Loucy (cell line): Measurements from ENCODE around the gene MRPS10.

Source experiments
- H2AFZ ChIP-seq: fragments of 200-600 bp; sonication (generic); 2 replicates; pipeline ENCODE4 v1.6.0; 2016; ENCODE audit warnings: antibody characterized with exemption, mild to moderate bottlenecking, low read length, moderate library complexity
- H3F3A ChIP-seq: fragments of 200-600 bp; 2 replicates; pipeline ENCODE4 v1.6.0; 2016; ENCODE audit warnings: antibody characterized with exemption, low read depth, mild to moderate bottlenecking
- H3K27me3 ChIP-seq: fragments of 200-600 bp; sonication (generic); 2 replicates; pipeline ENCODE4 v1.6.1; 2014; ENCODE audit warnings: low read length, mild to moderate bottlenecking; ENCODE audit not compliant: insufficient read depth, poor library complexity, severe bottlenecking
- H3K36me3 ChIP-seq: fragments of 200-600 bp; sonication (generic); 2 replicates; pipeline ENCODE4 v1.6.1; 2016; ENCODE audit warnings: low read length; ENCODE audit not compliant: insufficient read depth
- H3K4me1 ChIP-seq: fragments of 200-600 bp; sonication (generic); 2 replicates; pipeline ENCODE4 v1.5.1; 2014; ENCODE audit warnings: low read length, mild to moderate bottlenecking; ENCODE audit not compliant: insufficient read depth, poor library complexity, severe bottlenecking
- H3K4me2 ChIP-seq: fragments of 200-600 bp; sonication (generic); 2 replicates; pipeline ENCODE4 v1.6.0; 2014; ENCODE audit warnings: antibody characterized with exemption, low read length, low read depth, mild to moderate bottlenecking; ENCODE audit not compliant: poor library complexity, severe bottlenecking
- H3K4me3 ChIP-seq: fragments of 200-600 bp; sonication (generic); 2 replicates; pipeline ENCODE4 v1.5.1; 2014; ENCODE audit warnings: low read length, mild to moderate bottlenecking, mixed read lengths; ENCODE audit not compliant: poor library complexity, severe bottlenecking
- H3K79me2 ChIP-seq: fragments of 200-600 bp; sonication (generic); 2 replicates; pipeline ENCODE4 v1.6.1; 2014; ENCODE audit warnings: low read length; ENCODE audit not compliant: insufficient read depth
- H3K9ac ChIP-seq: fragments of 200-600 bp; sonication (generic); 2 replicates; pipeline ENCODE4 v1.6.0; 2014; ENCODE audit warnings: mild to moderate bottlenecking, low read depth, low read length, moderate library complexity; ENCODE audit not compliant: poor library complexity, severe bottlenecking
- H3K9me2 ChIP-seq: fragments of 200-600 bp; sonication (generic); replicated peaks from 2 replicates; pipeline ENCODE4 v1.6.1; 2016; ENCODE audit warnings: low read depth, low read length, mixed read lengths
- H3K9me3 ChIP-seq: fragments of 200-600 bp; sonication (generic); 2 replicates; pipeline ENCODE4 v1.6.1; 2014; ENCODE audit warnings: mild to moderate bottlenecking, antibody characterized with exemption, low read length, low read depth; ENCODE audit not compliant: insufficient read depth
- H4K20me1 ChIP-seq: fragments of 200-600 bp; sonication (generic); 2 replicates; pipeline ENCODE4 v1.6.0; 2014; ENCODE audit warnings: antibody characterized with exemption, low read length, mild to moderate bottlenecking; ENCODE audit not compliant: insufficient read depth, poor library complexity, severe bottlenecking
- CTCF ChIP-seq: fragments of 200-600 bp; sonication (generic); conservative IDR thresholded peaks from 2 replicates; pipeline ENCODE4 v1.5.1; 2014; ENCODE audit warnings: mild to moderate bottlenecking, antibody characterized with exemption, low read length
- EZH2phosphoT487 ChIP-seq: fragments of 200-600 bp; IDR thresholded peaks from 2 replicates; pipeline ENCODE4 v1.6.1; 2018; ENCODE audit warnings: antibody characterized with exemption, mild to moderate bottlenecking, moderate library complexity, borderline replicate concordance

The MRPS10 gene

GRCh38 chr6:42217519-42218367 lies at the start of gene MRPS10:
Gene MRPS10, minus strand, starts transcription at chr6:42217861. Its CDS starts 12 bp downstream, at chr6:42217849.
- H3K4me2 ChIP-seq = peak within 1 kb of the TSS; percentile 82
- H3K27me3 ChIP-seq = no peaks in the 10 kb centered on the region
- H3K4me3 ChIP-seq = peak within 1 kb of the TSS; percentile 90
- H3K4me1 ChIP-seq = peaks cover 9% of the 10 kb centered on the region
- H3K36me3 ChIP-seq = peaks cover 11% of the 10 kb centered on the region; the same call in 1 of the 2 replicates
- no peaks in the 10 kb centered on the region for H3K9me2 ChIP-seq
- H3F3A ChIP-seq = no peaks in the 10 kb centered on the region
- peak within 1 kb of the TSS; percentile 96 for H2AFZ ChIP-seq
- H3K9ac ChIP-seq = peak within 1 kb of the TSS; percentile 89
- peaks cover 26% of the 10 kb centered on the region for H3K79me2 ChIP-seq
- TF ChIP-seq EZH2phosphoT487 = no peak
- TF ChIP-seq CTCF = no peak
- H3K9me3 ChIP-seq = no peaks in the 10 kb centered on the region
- H4K20me1 ChIP-seq = no peaks in the 10 kb centered on the region

- Histone ChIP-seq H3K9me3 (no peaks in the 10 kb centered on the region), H3K9ac (no peak overlapping the region), H3K9me2 (no peaks in the 10 kb centered on the region), H4K20me1 (no peaks in the 10 kb centered on the region), H3K4me3 (no peak overlapping the region), H3K79me2 (no peaks in the 10 kb centered on the region), H3K36me3 (peaks cover 34% of the 10 kb centered on the region; the same call in 1 of the 2 replicates), H3K27me3 (no peaks in the 10 kb centered on the region), H3K4me1 (no peaks in the 10 kb centered on the region), H2AFZ (no peak overlapping the region), H3K4me2 (no peak overlapping the region), H3F3A (no peaks in the 10 kb centered on the region)
- TF ChIP-seq EZH2phosphoT487 = no peak
- no peak for TF ChIP-seq CTCF
Measured at GRCh38 chr6:42266538-42266937, 48.9 kb upstream of the MRPS10 start.

- H3K27me3 ChIP-seq = no peaks in the 10 kb centered on the region
- peaks cover 29% of the 10 kb centered on the region; the same call in 1 of the 2 replicates for H3K36me3 ChIP-seq
- H3K9ac ChIP-seq = no peak overlapping the region
- no peaks in the 10 kb centered on the region for H3F3A ChIP-seq
- no peaks in the 10 kb centered on the region for H4K20me1 ChIP-seq
- H3K9me3 ChIP-seq = no peaks in the 10 kb centered on the region
- no peak overlapping the region for H2AFZ ChIP-seq
- H3K4me1 ChIP-seq = no peaks in the 10 kb centered on the region
- no peaks in the 10 kb centered on the region for H3K9me2 ChIP-seq
- H3K4me2 ChIP-seq = no peak overlapping the region
- TF ChIP-seq CTCF = no peak
- no peak for TF ChIP-seq EZH2phosphoT487
- H3K79me2 ChIP-seq = no peaks in the 10 kb centered on the region
- no peak overlapping the region for H3K4me3 ChIP-seq
Measured at GRCh38 chr6:42264852-42265390, 47.3 kb upstream of the MRPS10 start.
